NB4 (cell line): ENCODE measurements around the gene CCT7.

ENCODE experiments used
- DNase-seq: peaks from one replicate; pipeline ENCODE4 v3.0.0; 2010; ENCODE audit warnings: low read depth
- H3K4me3 ChIP-seq: one replicate; pipeline ENCODE4 v1.5.1; 2011; ENCODE audit warnings: mild to moderate bottlenecking, low read depth, low read length, moderate library complexity
- MYC ChIP-seq: IDR thresholded peaks from 2 replicates; pipeline ENCODE4 v1.6.1; 2011; ENCODE audit warnings: low read depth, low read length
- POLR2A ChIP-seq: IDR thresholded peaks from 2 replicates; pipeline ENCODE4 v1.6.1; 2011; ENCODE audit warnings: mild to moderate bottlenecking; ENCODE audit not compliant: insufficient read length; ENCODE audit errors: extremely low read depth
- TF ChIP-seq, protein P1 (sequence below): IDR thresholded peaks from 2 replicates; pipeline ENCODE4 v1.6.1; 2011; ENCODE audit warnings: low read depth, low read length
- TF ChIP-seq, protein P2 (sequence below): IDR thresholded peaks from one replicate; pipeline ENCODE4 v1.5.1; 2012; ENCODE audit warnings: low read depth, low read length

The CCT7 gene

DNA sequence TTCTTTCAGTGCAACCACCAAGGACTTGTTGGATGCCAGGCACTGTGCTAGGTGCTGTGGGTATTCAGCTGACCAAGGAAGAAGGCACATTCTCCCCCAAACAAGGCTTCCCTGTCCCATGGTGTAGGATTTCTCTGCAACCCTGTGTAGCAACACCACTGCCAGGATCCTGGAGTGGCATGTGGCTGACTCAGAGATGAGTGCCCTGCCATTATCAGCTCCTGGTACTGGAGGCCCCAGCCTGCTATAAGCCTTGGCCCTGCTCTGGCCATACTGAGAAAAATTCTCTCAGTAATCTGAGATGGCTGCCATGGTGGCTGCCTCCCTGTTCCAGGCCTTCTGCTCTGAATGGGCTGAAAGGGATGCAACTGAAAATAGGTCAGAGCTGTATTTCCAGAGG is 15.8 kb upstream of the CCT7 start:
- DNase-seq = no peak
- TF ChIP-seq POLR2A = no peak
- TF ChIP-seq, protein P1, sequence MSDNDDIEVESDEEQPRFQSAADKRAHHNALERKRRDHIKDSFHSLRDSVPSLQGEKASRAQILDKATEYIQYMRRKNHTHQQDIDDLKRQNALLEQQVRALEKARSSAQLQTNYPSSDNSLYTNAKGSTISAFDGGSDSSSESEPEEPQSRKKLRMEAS = no peak
- TF ChIP-seq, protein P2, sequence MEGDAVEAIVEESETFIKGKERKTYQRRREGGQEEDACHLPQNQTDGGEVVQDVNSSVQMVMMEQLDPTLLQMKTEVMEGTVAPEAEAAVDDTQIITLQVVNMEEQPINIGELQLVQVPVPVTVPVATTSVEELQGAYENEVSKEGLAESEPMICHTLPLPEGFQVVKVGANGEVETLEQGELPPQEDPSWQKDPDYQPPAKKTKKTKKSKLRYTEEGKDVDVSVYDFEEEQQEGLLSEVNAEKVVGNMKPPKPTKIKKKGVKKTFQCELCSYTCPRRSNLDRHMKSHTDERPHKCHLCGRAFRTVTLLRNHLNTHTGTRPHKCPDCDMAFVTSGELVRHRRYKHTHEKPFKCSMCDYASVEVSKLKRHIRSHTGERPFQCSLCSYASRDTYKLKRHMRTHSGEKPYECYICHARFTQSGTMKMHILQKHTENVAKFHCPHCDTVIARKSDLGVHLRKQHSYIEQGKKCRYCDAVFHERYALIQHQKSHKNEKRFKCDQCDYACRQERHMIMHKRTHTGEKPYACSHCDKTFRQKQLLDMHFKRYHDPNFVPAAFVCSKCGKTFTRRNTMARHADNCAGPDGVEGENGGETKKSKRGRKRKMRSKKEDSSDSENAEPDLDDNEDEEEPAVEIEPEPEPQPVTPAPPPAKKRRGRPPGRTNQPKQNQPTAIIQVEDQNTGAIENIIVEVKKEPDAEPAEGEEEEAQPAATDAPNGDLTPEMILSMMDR = no peak
- TF ChIP-seq MYC = no peak
- H3K4me3 ChIP-seq = no peak overlapping the region

DNA sequence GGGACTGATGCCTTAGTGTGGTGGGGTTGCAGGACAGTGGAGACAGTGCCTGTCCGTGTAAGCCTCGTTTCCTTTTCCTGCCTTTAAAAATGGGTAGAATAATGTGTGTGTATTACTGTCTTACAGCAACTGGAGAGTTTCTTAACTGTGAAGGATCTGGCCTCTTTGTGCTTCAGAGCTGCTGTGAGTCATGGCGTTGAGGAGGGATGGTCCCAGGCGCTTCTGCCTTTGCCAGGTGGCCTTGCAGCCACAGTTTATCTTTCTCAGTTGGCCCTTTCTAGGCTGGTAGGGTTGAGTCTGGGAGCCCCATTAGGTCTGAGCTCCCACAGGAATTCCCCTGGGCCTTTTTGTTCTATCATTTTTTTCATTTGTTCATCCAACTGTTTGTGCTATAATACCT is 10.3 kb upstream of the CCT7 start:
- H3K4me3 ChIP-seq = no peak overlapping the region
- no peak for DNase-seq
- TF ChIP-seq, protein P2 = no peak
- TF ChIP-seq POLR2A (no peak), MYC (no peak)
- TF ChIP-seq, protein P1 = no peak

DNA sequence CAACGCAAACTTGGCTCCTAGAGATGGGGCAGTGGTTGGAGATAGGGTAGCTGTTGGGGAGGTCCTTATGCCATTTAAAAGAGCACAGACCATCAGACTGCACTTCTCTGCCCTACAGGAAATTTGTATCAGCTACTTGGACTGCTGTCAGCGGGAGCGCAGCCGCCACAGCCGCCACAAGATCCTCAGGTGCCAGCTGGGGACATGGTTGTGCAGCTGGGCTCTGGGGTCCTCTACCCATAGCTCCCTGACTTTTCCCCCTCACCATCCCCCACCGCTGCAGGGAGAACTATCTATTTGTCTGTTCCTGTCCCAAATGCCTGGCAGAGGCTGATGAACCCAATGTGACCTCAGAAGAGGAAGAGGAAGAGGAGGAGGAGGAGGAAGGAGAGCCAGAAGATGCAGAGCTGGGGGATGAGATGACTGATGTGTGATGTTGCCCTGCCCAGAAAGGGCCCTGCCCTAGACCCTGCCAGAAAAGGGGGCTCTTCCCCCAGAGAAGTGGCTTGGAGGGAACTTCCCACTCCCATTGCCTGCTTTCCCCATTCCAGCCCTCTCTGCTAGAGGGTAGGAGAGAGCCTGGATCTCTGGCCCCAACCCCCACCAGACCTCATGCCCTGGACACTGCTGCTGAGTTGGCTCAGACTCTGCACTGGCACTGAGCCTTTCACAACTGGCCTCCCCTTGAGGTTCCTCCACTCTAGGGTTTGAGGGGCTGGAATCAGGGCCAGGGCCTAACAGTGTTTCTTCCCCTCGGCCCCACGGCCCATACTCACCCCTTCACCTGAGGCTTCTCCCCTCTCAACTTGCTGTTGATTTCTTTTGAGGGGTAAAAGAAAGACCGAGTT is 8.4 kb upstream of the CCT7 start:
- TF ChIP-seq MYC (no peak), POLR2A (no peak)
- TF ChIP-seq, protein P1 = no peak
- TF ChIP-seq, protein P2 = no peak
- no peak overlapping the region for H3K4me3 ChIP-seq
- no peak for DNase-seq

- H3K4me3 ChIP-seq = no peak overlapping the region
- DNase-seq = no peak
- TF ChIP-seq, protein P1 = no peak
- TF ChIP-seq MYC = no peak
- TF ChIP-seq, protein P2 = no peak
- no peak for TF ChIP-seq POLR2A
Observed at GRCh38 chr2:73227086-73227485, 7.0 kb upstream of the CCT7 start.

DNA sequence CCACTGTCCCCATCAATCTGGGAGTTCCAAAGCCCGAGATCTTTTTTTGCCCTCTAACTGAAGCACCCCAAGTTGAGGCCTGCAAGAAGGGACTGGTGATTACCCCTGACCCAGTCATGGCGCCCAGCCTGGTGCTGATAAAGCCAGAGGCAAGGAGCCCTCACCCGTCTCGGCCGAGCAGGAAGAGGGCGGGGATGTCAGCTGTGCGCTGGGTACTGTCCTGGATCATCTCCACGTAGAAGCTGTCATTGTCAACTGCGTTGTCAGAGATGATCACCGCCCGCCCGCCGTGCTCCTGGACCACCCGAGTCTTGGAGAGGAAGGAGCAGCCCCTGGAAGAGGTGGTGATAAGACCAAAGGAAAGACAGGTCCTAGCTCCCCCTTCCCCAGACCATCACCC is 5.5 kb upstream of the CCT7 start:
- no peak for DNase-seq
- H3K4me3 ChIP-seq = no peak overlapping the region
- TF ChIP-seq MYC = no peak
- TF ChIP-seq, protein P1 = no peak
- TF ChIP-seq POLR2A = no peak
- TF ChIP-seq, protein P2 = no peak
